Measurements from ENCODE around the gene CCDC88A. TPM values are rescaled to one million over a fixed set of nuclear protein-coding genes. Genes with fewer than 3 reads are reported as not detected.

The CCDC88A gene
- 10 to 100 TPM; 13.2 to 15.7 (median 14.3) TPM for total RNA-seq
- total RNA-seq (2013) = 15.4 TPM
- 8.4 to 80.5 (median 21.4) reads per million in 29 experiments for total RNA-seq

- H3K4me3 Mint-ChIP-seq = peak within 1 kb of the TSS; percentile 85 to 91 (median 87)
- DNase-seq = peak; percentile 64 to 95 (median 78)
- Histone ChIP-seq H3K9me3 (no peaks in the 10 kb centered on the region), H3K27me3 (replicated peaks in 1 of 2; ENCODE audit: control insufficient read depth in 2 of 2, extremely low read depth in 1 of 2, insufficient read depth in 2 of 2, low read length in 1 of 2) (no peaks in the 10 kb centered on the region), H3K4me3 (ENCODE audit: control insufficient read depth in 1 of 2, extremely low read depth in 1 of 2, low read length in 1 of 2) (peak within 1 kb of the TSS; percentile 86 to 89), H3K4me1 (ENCODE audit: control insufficient read depth in 1 of 2, extremely low read depth in 1 of 2, insufficient read depth in 2 of 2, low read length in 2 of 2) (peaks cover 15 to 20% of the 10 kb centered on the region in 2 experiments), H3K27ac (ENCODE audit: low read length) (peak within 1 kb of the TSS; percentile 81), H3K36me3 (ENCODE audit: control insufficient read depth in 2 of 2, extremely low read depth in 1 of 2, insufficient read depth in 1 of 2, low read length in 1 of 2) (no peaks in the 10 kb centered on the region)
- H3K27me3 Mint-ChIP-seq = peaks cover 4 to 5% of the 10 kb centered on the region in 2 donors
- ATAC-seq (replicated peaks in 1 of 4) = peak; percentile 83 to 87 (median 84)
- no peaks in the 10 kb centered on the region for H3K9me3 Mint-ChIP-seq
- WGBS (ENCODE audit: insufficient coverage) = under 1% methylated on average over 51 of the region's 62 CpGs
- H3K4me1 Mint-ChIP-seq = peaks cover 29 to 41% (median 40%) of the 10 kb centered on the region in 3 donors
- CTCF ChIA-PET = interaction anchor here in 1 of 2 donors (0.7 to 1.0 kb wide), 2 partner anchors 12 to 100 kb away, joined by 3 read pairs; partner anchors contain the start of gene CFAP36
- POLR2A ChIA-PET = no interaction called here
- peak within 1 kb of the TSS; percentile 89 to 91 for H3K27ac Mint-ChIP-seq
- H3K36me3 Mint-ChIP-seq = no peaks in the 10 kb centered on the region
Observed at GRCh38 chr2:55419679-55420438, at the start of gene CCDC88A. TSS of gene CCDC88A (minus strand) at chr2:55419856. CDS start at chr2:55419079, 777 bp downstream.

GRCh38 chr2:55461679-55462078 lies 42.0 kb upstream of the CCDC88A start:
- H3K9me3 Mint-ChIP-seq = no peaks in the 10 kb centered on the region

GRCh38 chr2:55460562-55460961 lies 40.9 kb upstream of the CCDC88A start:
- H3K4me3 Mint-ChIP-seq = no peak overlapping the region
- no peaks in the 10 kb centered on the region for H3K4me1 Mint-ChIP-seq
- Histone ChIP-seq H3K27ac (ENCODE audit: low read length) (no peak overlapping the region), H3K36me3 (ENCODE audit: control insufficient read depth in 2 of 2, extremely low read depth in 1 of 2, insufficient read depth in 1 of 2, low read length in 1 of 2) (no peaks in the 10 kb centered on the region), H3K4me1 (ENCODE audit: control insufficient read depth in 1 of 2, extremely low read depth in 1 of 2, insufficient read depth in 2 of 2, low read length in 2 of 2) (no peaks in the 10 kb centered on the region), H3K27me3 (replicated peaks in 1 of 2; ENCODE audit: control insufficient read depth in 2 of 2, extremely low read depth in 1 of 2, insufficient read depth in 2 of 2, low read length in 1 of 2) (peaks cover 0 to 9% of the 10 kb centered on the region in 2 experiments), H3K9me3 (no peaks in the 10 kb centered on the region), H3K4me3 (ENCODE audit: control insufficient read depth in 1 of 2, extremely low read depth in 1 of 2, low read length in 1 of 2) (no peak overlapping the region)
- DNase-seq (no peak), ATAC-seq (replicated peaks in 1 of 4) (no peak)
- ChIA-PET CTCF (no interaction called here), POLR2A (no interaction called here)
- peaks cover 18 to 25% of the 10 kb centered on the region in 2 donors for H3K27me3 Mint-ChIP-seq
- H3K9me3 Mint-ChIP-seq = no peaks in the 10 kb centered on the region
- H3K36me3 Mint-ChIP-seq = no peaks in the 10 kb centered on the region
- H3K27ac Mint-ChIP-seq = no peak overlapping the region
- WGBS (ENCODE audit: insufficient coverage) = 70% methylated on average over 2 of the region's 3 CpGs

More at GRCh38 chr2:55461679-55462078, 42.0 kb upstream of the CCDC88A start:
- Mint-ChIP-seq H3K4me1 (no peaks in the 10 kb centered on the region), H3K4me3 (no peak overlapping the region), H3K27ac (no peak overlapping the region), H3K27me3 (peaks cover 18 to 25% of the 10 kb centered on the region in 2 donors), H3K36me3 (no peaks in the 10 kb centered on the region)
- H3K9me3 ChIP-seq = no peaks in the 10 kb centered on the region
- DNase-seq (no peak), ATAC-seq (replicated peaks in 1 of 4) (no peak)
- no peak overlapping the region for H3K4me3 ChIP-seq (ENCODE audit: control insufficient read depth in 1 of 2, extremely low read depth in 1 of 2, low read length in 1 of 2)
- no peak overlapping the region for H3K27ac ChIP-seq (ENCODE audit: low read length)
- H3K27me3 ChIP-seq (replicated peaks in 1 of 2; ENCODE audit: control insufficient read depth in 2 of 2, extremely low read depth in 1 of 2, insufficient read depth in 2 of 2, low read length in 1 of 2) = peaks cover 0 to 9% of the 10 kb centered on the region in 2 experiments
- no peaks in the 10 kb centered on the region for H3K36me3 ChIP-seq (ENCODE audit: control insufficient read depth in 2 of 2, extremely low read depth in 1 of 2, insufficient read depth in 1 of 2, low read length in 1 of 2)
- POLR2A ChIA-PET = no interaction called here
- CTCF ChIA-PET = no interaction called here
- no peaks in the 10 kb centered on the region for H3K4me1 ChIP-seq (ENCODE audit: control insufficient read depth in 1 of 2, extremely low read depth in 1 of 2, insufficient read depth in 2 of 2, low read length in 2 of 2)
- WGBS (ENCODE audit: insufficient coverage) = no CpG with 5 or more reads among the region's 2 CpGs

- no peaks in the 10 kb centered on the region for H3K9me3 ChIP-seq
- H3K27ac ChIP-seq (ENCODE audit: low read length) = no peak overlapping the region
- POLR2A ChIA-PET = no interaction called here
- Mint-ChIP-seq H3K27ac (no peak overlapping the region), H3K9me3 (no peaks in the 10 kb centered on the region), H3K36me3 (no peaks in the 10 kb centered on the region), H3K4me1 (no peaks in the 10 kb centered on the region), H3K27me3 (peaks cover 17 to 23% of the 10 kb centered on the region in 2 donors), H3K4me3 (no peak overlapping the region)
- 86% methylated on average over 7 of the region's 11 CpGs for WGBS (ENCODE audit: insufficient coverage)
- no peaks in the 10 kb centered on the region for H3K36me3 ChIP-seq (ENCODE audit: control insufficient read depth in 2 of 2, extremely low read depth in 1 of 2, insufficient read depth in 1 of 2, low read length in 1 of 2)
- peaks cover 0 to 9% of the 10 kb centered on the region in 2 experiments for H3K27me3 ChIP-seq (replicated peaks in 1 of 2; ENCODE audit: control insufficient read depth in 2 of 2, extremely low read depth in 1 of 2, insufficient read depth in 2 of 2, low read length in 1 of 2)
- H3K4me1 ChIP-seq (ENCODE audit: control insufficient read depth in 1 of 2, extremely low read depth in 1 of 2, insufficient read depth in 2 of 2, low read length in 2 of 2) = no peaks in the 10 kb centered on the region
- no peak overlapping the region for H3K4me3 ChIP-seq (ENCODE audit: control insufficient read depth in 1 of 2, extremely low read depth in 1 of 2, low read length in 1 of 2)
- ATAC-seq (replicated peaks in 1 of 4) (no peak), DNase-seq (no peak)
- CTCF ChIA-PET = no interaction called here
Observed at GRCh38 chr2:55459714-55460274, 40.1 kb upstream of the CCDC88A start.

GRCh38 chr2:55459279-55459678 lies 39.6 kb upstream of the CCDC88A start:
- H3K36me3 Mint-ChIP-seq = no peaks in the 10 kb centered on the region
- POLR2A ChIA-PET = no interaction called here
- CTCF ChIA-PET = no interaction called here
- no peak for DNase-seq
- Histone ChIP-seq H3K27me3 (replicated peaks in 1 of 2; ENCODE audit: control insufficient read depth in 2 of 2, extremely low read depth in 1 of 2, insufficient read depth in 2 of 2, low read length in 1 of 2) (peaks cover 0 to 9% of the 10 kb centered on the region in 2 experiments), H3K9me3 (no peaks in the 10 kb centered on the region), H3K4me3 (ENCODE audit: control insufficient read depth in 1 of 2, extremely low read depth in 1 of 2, low read length in 1 of 2) (no peak overlapping the region), H3K4me1 (ENCODE audit: control insufficient read depth in 1 of 2, extremely low read depth in 1 of 2, insufficient read depth in 2 of 2, low read length in 2 of 2) (no peaks in the 10 kb centered on the region), H3K36me3 (ENCODE audit: control insufficient read depth in 2 of 2, extremely low read depth in 1 of 2, insufficient read depth in 1 of 2, low read length in 1 of 2) (no peaks in the 10 kb centered on the region), H3K27ac (ENCODE audit: low read length) (no peak overlapping the region)
- peaks cover 15 to 18% of the 10 kb centered on the region in 2 donors for H3K27me3 Mint-ChIP-seq
- no CpG with 5 or more reads among the region's 3 CpGs for WGBS (ENCODE audit: insufficient coverage)
- no peaks in the 10 kb centered on the region for H3K4me1 Mint-ChIP-seq
- no peak overlapping the region for H3K27ac Mint-ChIP-seq
- no peaks in the 10 kb centered on the region for H3K9me3 Mint-ChIP-seq
- no peak overlapping the region for H3K4me3 Mint-ChIP-seq
- ATAC-seq (replicated peaks in 1 of 4) = no peak

GRCh38 chr2:55454121-55454520 lies 34.5 kb upstream of the CCDC88A start:
- H3K4me3 ChIP-seq (ENCODE audit: control insufficient read depth in 1 of 2, extremely low read depth in 1 of 2, low read length in 1 of 2) = no peak overlapping the region
- H3K27ac Mint-ChIP-seq = no peak overlapping the region
- no peak overlapping the region for H3K4me3 Mint-ChIP-seq
- no peaks in the 10 kb centered on the region for H3K36me3 ChIP-seq (ENCODE audit: control insufficient read depth in 2 of 2, extremely low read depth in 1 of 2, insufficient read depth in 1 of 2, low read length in 1 of 2)
- DNase-seq = no peak
- no peaks in the 10 kb centered on the region for H3K36me3 Mint-ChIP-seq
- ChIA-PET POLR2A (no interaction called here), CTCF (no interaction called here)
- H3K4me1 ChIP-seq (ENCODE audit: control insufficient read depth in 1 of 2, extremely low read depth in 1 of 2, insufficient read depth in 2 of 2, low read length in 2 of 2) = no peaks in the 10 kb centered on the region
- no peaks in the 10 kb centered on the region for H3K4me1 Mint-ChIP-seq
- no peak for ATAC-seq (replicated peaks in 1 of 4)
- 100% methylated on average over 3 of the region's 5 CpGs for WGBS (ENCODE audit: insufficient coverage)
- peaks cover 0 to 2% of the 10 kb centered on the region in 2 experiments for H3K27me3 ChIP-seq (replicated peaks in 1 of 2; ENCODE audit: control insufficient read depth in 2 of 2, extremely low read depth in 1 of 2, insufficient read depth in 2 of 2, low read length in 1 of 2)
- H3K27ac ChIP-seq (ENCODE audit: low read length) = no peak overlapping the region
- H3K9me3 Mint-ChIP-seq = no peaks in the 10 kb centered on the region
- no peaks in the 10 kb centered on the region for H3K9me3 ChIP-seq
- H3K27me3 Mint-ChIP-seq = peaks cover 0 to 2% of the 10 kb centered on the region in 2 donors
